Neural cell (in vitro differentiated cells): ENCODE measurements around the gene TTC23.

ENCODE experiments used
- EP300 ChIP-seq: fragments of 450-650 bp; conservative IDR thresholded peaks from 2 replicates; pipeline ENCODE4 v1.6.1; 2014; ENCODE audit warnings: antibody characterized with exemption, mild to moderate bottlenecking, moderate library complexity; ENCODE audit not compliant: poor library complexity, severe bottlenecking
- POLR2AphosphoS5 ChIP-seq: IDR thresholded peaks from 2 replicates; pipeline ENCODE4 v1.6.1; 2012
- TF ChIP-seq, protein P1 (sequence below): fragments of 450-650 bp; IDR thresholded peaks from 2 replicates; pipeline ENCODE4 v1.5.1; 2014; ENCODE audit warnings: antibody characterized with exemption, mild to moderate bottlenecking, moderate library complexity; ENCODE audit not compliant: poor library complexity, severe bottlenecking

DNA sequence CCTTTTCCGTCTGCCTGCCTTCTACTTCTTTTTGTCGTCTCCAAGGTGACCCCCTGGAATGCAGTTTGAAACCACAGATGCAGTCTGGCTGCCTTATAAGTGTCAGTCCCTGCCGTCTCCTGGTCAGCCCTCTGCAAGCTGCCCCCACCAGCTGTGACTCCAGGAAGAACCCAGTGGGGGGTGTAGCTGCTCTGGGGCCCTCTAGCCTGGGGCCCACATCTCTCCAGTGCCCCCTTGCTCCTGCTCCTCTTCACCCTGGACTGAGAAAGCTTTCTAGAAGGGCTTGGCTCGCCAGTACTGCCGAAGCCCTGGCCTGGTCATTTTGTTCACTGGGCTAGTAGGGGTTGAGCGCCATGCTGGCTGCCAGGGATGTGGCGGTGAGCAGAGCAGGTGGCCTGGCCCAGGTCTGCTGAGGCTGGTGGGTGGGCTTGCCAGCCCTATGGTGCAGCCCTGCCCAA, 123.2 kb downstream of the TTC23 start:
- TF ChIP-seq POLR2AphosphoS5: no peak
- TF ChIP-seq, protein P1, sequence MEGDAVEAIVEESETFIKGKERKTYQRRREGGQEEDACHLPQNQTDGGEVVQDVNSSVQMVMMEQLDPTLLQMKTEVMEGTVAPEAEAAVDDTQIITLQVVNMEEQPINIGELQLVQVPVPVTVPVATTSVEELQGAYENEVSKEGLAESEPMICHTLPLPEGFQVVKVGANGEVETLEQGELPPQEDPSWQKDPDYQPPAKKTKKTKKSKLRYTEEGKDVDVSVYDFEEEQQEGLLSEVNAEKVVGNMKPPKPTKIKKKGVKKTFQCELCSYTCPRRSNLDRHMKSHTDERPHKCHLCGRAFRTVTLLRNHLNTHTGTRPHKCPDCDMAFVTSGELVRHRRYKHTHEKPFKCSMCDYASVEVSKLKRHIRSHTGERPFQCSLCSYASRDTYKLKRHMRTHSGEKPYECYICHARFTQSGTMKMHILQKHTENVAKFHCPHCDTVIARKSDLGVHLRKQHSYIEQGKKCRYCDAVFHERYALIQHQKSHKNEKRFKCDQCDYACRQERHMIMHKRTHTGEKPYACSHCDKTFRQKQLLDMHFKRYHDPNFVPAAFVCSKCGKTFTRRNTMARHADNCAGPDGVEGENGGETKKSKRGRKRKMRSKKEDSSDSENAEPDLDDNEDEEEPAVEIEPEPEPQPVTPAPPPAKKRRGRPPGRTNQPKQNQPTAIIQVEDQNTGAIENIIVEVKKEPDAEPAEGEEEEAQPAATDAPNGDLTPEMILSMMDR: no peak
- TF ChIP-seq EP300: no peak
